GM19328 (cell line): ENCODE data around the gene MAST1.
"Not testable (repeated sequence)": the region's sequence is repeated elsewhere in the genome, so short reads cannot be mapped to it uniquely, and the experiment has no call there.

Experiments
- ATAC-seq: cut with Tn5 transposase; IDR thresholded peaks from one replicate; pipeline ENCODE4 v1.9.1; 2021; ENCODE audit warnings: mild to moderate bottlenecking, moderate library complexity; ENCODE audit not compliant: unreplicated experiment

MAST1 gene

GRCh38 chr19:12838182-12838885 is at the start of gene MAST1:
MAST1 (plus strand) TSS chr19:12838515; CDS start chr19:12838573, 58 bp downstream.
- no peak for ATAC-seq

- no peak for ATAC-seq
Observed at GRCh38 chr19:12788682-12789097, 49.6 kb upstream of the MAST1 start.

- peak; percentile 0 for ATAC-seq
Observed at GRCh38 chr19:12789098-12789903, 49.0 kb upstream of the MAST1 start.

- ATAC-seq, result peak; percentile 42
Observed at GRCh38 chr19:12789904-12790619, 48.3 kb upstream of the MAST1 start.

GRCh38 chr19:12790628-12791344 is 47.5 kb upstream of the MAST1 start:
- ATAC-seq, result no peak

- peak; percentile 32 for ATAC-seq
Observed at GRCh38 chr19:12791345-12792050, 46.8 kb upstream of the MAST1 start, which contains the start of gene JUNB. JUNB (plus strand) TSS chr19:12791486; CDS start chr19:12791772, 286 bp downstream.

- ATAC-seq, result no peak
Observed at GRCh38 chr19:12792051-12792852, 46.1 kb upstream of the MAST1 start.

- ATAC-seq, result no peak
Observed at GRCh38 chr19:12792853-12793289, 45.4 kb upstream of the MAST1 start.

- ATAC-seq, result peak; percentile 34
Observed at GRCh38 chr19:12793290-12794195, 44.8 kb upstream of the MAST1 start.

GRCh38 chr19:12794196-12794941 is 43.9 kb upstream of the MAST1 start:
- ATAC-seq, result no peak

GRCh38 chr19:12794971-12795381 is 43.3 kb upstream of the MAST1 start:
- no peak for ATAC-seq

- ATAC-seq, result no peak
Observed at GRCh38 chr19:12796146-12797071, 41.9 kb upstream of the MAST1 start.

- ATAC-seq, result no peak
Observed at GRCh38 chr19:12797141-12797587, 41.2 kb upstream of the MAST1 start.

GRCh38 chr19:12797607-12798006 is 40.7 kb upstream of the MAST1 start:
- not testable (repeated sequence) for ATAC-seq

GRCh38 chr19:12799742-12800465 is 38.4 kb upstream of the MAST1 start:
- no peak for ATAC-seq

GRCh38 chr19:12800466-12800770 is 37.9 kb upstream of the MAST1 start:
- ATAC-seq, result no peak
